HG03064 (cell line): ENCODE data around the gene SNX24.
A peak's percentile ranks its signal among the peaks of the same experiment; 100 is the strongest.
"Not testable (repeated sequence)": the region's sequence is repeated elsewhere in the genome, so short reads cannot be mapped to it uniquely, and the experiment has no call there.

Source experiments
- ATAC-seq: cut with Tn5 transposase; IDR thresholded peaks from one replicate; pipeline ENCODE4 v1.9.1; 2021; ENCODE audit warnings: low read depth; ENCODE audit not compliant: unreplicated experiment

SNX24 gene, protein sequence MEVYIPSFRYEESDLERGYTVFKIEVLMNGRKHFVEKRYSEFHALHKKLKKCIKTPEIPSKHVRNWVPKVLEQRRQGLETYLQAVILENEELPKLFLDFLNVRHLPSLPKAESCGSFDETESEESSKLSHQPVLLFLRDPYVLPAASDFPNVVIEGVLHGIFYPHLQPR

DNA sequence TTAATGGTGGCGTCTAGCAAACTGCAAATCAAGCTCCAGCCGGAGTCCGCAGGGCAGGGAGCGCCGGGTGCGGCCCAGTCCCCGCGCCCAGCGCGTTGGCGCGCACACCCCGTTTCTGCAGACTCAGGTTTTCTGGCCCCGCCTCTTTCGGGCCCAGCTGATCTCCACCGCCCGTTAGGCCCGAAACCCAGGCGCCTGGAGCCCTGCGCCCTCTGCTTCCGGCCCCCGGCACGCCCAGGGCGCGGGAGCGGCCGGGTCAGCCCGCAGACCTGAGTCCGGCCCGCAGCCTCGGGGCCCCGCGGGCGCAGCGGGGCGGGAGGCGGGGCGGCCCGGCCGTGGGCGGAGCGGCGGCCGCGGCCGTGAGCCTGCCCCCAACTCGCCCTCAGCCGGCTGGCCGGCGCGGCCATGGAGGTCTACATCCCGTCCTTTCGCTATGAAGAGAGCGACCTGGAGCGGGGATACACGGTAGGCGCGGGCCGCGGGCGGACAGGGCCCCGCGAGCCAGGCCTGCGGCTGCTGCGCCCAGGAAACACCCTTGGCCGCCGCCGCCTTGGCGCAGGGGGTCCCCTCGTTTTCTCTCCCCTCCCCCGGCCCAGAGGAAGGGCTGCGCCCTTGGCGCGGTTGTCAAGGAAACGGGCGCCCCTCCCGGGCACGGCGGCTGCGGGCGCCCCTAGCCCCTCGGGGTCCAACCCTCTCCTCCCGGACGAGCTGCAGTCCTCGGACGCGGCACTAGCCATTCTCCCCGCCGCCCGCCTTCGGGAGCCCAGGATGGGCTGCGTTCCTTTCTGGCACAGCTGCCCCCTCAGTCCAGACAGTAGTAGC, at the start of gene SNX24:
Gene SNX24 (plus strand): TSS at position 385 of the 822 bp plus-strand sequence. CDS start 21 bp downstream, at position 406.
- peak; percentile 82 for ATAC-seq

- no peak for ATAC-seq
Measured at GRCh38 chr5:122805481-122805880, 39.9 kb upstream of the SNX24 start.

GRCh38 chr5:122810405-122810804, 35.0 kb upstream of the SNX24 start:
- no peak for ATAC-seq

GRCh38 chr5:122815218-122815767, 30.1 kb upstream of the SNX24 start:
- no peak for ATAC-seq

DNA sequence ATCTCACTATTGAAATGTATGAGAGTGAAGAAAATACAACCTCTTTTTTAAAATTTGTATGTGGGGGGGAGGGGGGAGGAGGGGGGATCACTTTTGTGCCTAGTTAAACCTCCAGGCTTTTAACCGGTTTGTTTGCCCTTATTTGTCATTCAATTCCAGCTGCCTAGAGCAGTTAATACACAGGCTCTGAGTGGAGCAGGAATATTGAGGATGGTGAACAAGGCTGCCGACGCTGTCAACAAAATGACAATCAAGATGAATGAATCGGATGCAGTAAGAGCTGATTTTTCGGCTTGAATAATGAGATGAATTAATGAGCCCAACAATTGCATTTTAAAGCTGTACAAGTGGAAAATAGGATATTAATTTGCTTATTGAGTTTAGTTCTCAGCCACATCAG, 28.7 kb upstream of the SNX24 start:
- no peak for ATAC-seq

GRCh38 chr5:122831984-122832383, 13.4 kb upstream of the SNX24 start:
- ATAC-seq = no peak

DNA sequence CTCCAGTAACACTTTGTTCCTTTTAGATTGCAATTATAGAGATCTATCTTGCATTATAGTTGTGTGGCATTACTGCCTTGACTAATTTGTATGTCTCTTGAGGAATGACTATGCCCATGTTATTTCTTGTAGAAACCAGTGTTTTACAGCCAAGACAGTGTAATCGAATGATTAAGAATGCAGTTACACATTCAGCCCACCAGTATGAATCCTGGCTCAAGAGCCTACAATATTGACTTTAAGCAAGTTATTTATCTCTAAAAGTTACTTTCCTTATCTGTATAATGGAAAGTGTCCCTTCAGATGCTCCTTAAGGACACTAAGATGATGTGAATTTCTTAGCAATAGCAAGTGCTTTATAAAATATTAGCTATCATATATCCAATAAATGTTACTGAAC, 9.7 kb upstream of the SNX24 start:
- ATAC-seq = no peak

DNA sequence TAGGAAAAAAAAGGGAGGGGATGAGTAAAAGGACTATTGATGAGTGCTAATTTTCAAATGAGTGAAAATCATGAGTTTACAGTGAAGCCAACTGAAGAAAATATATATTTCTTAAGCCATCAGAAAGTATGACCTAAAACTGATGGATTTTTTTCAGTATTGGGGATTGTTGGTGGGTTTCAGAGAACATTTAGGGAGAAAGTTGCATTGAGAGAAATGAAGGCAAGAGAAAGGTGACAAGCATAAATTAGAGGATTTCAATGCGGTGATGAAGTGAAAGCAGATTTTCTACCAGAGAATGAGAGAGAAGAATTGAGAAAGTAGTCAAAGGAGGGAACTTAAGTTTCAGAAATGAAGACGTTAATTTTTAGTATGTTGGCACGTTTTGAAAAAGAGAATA, 8.5 kb upstream of the SNX24 start:
- no peak for ATAC-seq

GRCh38 chr5:122839731-122840130, 5.7 kb upstream of the SNX24 start:
- no peak for ATAC-seq

GRCh38 chr5:122842016-122842580, 3.3 kb upstream of the SNX24 start:
- no peak for ATAC-seq

DNA sequence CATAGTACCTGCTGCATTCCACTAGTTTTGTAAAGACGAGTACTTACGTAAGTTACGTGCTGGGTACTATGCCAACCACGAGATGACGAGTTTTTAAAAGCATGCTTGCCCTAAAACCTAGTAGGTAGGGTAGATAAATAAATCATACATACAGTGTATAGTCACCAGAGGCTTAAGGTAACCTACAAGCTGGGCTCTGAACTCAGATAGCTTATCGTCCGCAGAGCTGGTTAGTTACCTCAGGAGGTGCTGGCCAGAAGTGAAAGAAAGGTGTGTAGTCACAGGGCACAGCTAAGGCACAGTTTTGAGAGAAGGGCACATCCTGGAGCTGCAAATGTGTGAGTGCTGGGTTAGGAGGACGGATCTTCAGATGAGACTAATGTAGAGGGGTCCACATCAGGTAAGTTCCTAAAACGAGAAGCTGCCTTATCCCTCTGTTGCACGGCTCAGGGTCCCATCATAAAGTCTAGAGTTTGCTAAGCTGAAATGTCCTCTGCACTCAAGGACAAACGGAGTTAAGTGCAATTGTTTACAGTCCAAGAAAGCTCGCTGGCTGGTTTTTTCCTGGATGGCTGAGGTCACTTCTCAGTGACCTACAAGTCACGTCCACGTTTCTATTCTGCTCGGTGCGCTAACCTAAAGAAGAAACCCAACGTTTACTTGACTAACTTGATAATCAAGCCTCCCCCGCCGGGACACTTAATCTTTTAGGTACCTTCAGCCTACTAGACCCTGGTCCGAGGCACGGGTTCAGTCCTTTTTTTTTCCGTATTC, 1.1 kb upstream of the SNX24 start:
- peak; percentile 2 for ATAC-seq

DNA sequence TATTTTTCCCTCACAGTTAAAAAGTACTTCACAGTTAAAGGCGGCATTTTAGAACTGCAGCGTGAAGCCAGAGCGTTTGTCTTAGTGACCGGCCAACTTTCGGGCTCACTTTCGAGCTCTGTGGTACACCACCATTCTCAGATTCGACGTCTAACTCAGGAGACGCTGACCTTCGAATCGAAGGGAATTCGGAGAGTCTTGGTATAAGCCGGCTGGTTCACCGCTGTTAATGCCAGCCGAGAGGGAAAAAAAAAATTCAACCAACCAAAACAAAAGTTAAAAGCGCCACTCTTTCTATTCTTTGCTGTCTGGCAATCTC, 544 bp upstream of the SNX24 start:
- ATAC-seq = peak; percentile 64

DNA sequence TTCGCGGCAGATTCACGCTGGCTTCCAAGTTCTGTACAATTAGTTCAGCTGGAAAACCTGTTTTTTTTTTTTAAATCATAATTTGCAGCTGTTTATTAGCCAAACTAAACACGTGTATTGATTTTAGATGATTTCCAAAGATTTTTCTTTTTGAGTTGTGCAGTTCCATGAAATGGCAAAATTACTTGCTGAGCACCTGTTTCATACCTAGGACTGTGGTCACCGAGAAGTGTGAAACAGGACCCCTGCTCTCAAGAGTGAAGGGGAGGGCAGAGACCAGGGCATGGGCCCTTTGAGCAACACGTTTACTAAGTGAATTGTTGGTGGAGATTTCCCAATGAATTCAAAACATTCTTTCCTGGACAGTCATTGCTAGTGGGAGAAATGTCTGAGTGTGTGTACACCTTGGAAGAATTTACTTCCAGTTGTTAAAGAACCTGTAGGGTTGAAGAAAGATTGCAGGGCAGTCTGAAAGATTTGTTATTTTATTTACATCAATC, 688 bp downstream of the SNX24 start:
- ATAC-seq = no peak

- ATAC-seq = no peak
Measured at GRCh38 chr5:122847687-122848081, 2.3 kb downstream of the SNX24 start.

- no peak for ATAC-seq
Measured at GRCh38 chr5:122849771-122850170, 4.4 kb downstream of the SNX24 start.

DNA sequence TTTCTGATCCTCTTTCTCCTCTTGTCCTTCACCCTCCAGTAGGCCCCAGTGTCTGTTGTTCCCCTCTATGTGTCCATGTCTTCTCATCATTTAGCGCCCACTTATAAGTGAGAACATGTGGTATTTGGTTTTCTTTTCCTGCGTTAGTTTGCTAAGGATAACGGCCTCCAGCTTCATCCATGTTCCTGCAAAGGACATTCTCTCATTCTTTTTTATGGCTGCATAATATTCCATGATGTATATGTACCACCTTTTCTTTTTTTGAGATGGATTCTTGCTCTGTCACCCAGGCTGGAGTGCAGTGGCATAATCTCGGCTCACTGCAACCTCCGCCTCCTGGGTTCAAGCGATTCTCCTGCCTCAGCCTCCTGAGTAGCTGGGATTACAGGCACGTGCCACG, 12.1 kb downstream of the SNX24 start:
- not testable (repeated sequence) for ATAC-seq

DNA sequence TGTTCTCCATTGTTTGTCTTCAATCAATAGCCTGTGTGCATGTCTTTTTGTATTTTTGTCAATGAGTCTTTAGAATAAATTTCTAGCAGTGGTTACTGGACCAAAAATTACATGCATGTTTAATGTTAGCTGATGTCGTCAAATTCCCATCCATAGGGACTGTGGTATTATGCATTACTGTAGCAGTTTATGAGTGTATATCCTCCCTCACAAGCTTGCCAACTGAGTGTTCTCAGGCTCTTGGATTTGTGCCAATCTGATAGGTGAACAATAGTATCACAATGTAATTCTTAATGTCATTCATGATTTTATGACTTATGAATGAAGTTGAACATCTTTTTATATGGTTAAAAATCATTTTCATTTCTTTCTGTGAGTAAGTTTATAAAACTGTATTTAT, 13.0 kb downstream of the SNX24 start:
- ATAC-seq = no peak

- no peak for ATAC-seq
Measured at GRCh38 chr5:122863240-122863639, 17.8 kb downstream of the SNX24 start.

DNA sequence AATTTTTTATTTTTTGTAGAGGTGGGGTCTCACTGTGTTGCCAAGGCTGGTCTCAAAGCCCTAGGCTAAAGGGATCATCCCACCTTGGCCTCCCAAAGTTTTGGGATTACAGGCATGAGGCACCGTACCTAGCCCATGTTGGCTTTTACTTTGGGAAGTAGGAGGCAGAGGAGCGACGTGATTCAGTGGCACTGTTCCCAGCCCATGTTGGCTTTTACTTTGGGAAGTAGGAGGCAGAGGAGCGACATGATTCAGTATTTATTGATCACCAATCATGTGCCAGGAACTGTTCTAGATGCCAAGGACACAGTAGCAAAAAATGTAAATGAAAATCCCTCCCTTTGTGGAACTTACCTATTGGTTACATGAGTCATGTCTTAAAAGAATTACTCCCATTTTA, 18.3 kb downstream of the SNX24 start:
- ATAC-seq = no peak

- ATAC-seq = no peak
Measured at GRCh38 chr5:122864400-122864799, 19.0 kb downstream of the SNX24 start.

GRCh38 chr5:122864842-122865241, 19.4 kb downstream of the SNX24 start:
- ATAC-seq = no peak
